OCI-LY3 (cell line): Measurements from ENCODE around the gene SYNPO.
A peak's percentile ranks its signal among the peaks of the same experiment; 100 is the strongest.

Experiments
- H2AFZ ChIP-seq: fragments of 200-600, 300-600 bp; shearing (Covaris generic); 2 replicates; pipeline ENCODE4 v1.6.0; 2014; ENCODE audit warnings: antibody characterized with exemption, low read depth, low read length
- H3K27ac ChIP-seq: fragments of 200-600, 300-600 bp; sonication (generic); 2 replicates; pipeline ENCODE4 v1.5.1; 2014; ENCODE audit warnings: mild to moderate bottlenecking, low read length, moderate library complexity, mixed read lengths
- H3K27me3 ChIP-seq: fragments of 200-600, 300-600 bp; sonication (generic); 2 replicates; pipeline ENCODE4 v1.6.1; 2014; ENCODE audit warnings: low read depth, low read length, mixed read lengths
- H3K36me3 ChIP-seq: fragments of 200-600, 300-600 bp; sonication (generic); replicated peaks from 2 replicates; pipeline ENCODE3; 2014; ENCODE audit warnings: low read depth, low read length, mixed read lengths
- H3K4me1 ChIP-seq: fragments of 300-600, 200-600 bp; sonication (generic); 2 replicates; pipeline ENCODE4 v1.6.1; 2014; ENCODE audit warnings: low read length, mixed read lengths
- H3K4me2 ChIP-seq: fragments of 200-600, 300-600 bp; sonication (generic); 2 replicates; pipeline ENCODE4 v1.6.1; 2014; ENCODE audit warnings: low read length, mixed read lengths
- H3K4me3 ChIP-seq: fragments of 300-600, 200-600 bp; sonication (generic); 2 replicates; pipeline ENCODE4 v1.5.1; 2014; ENCODE audit warnings: antibody characterized with exemption, mild to moderate bottlenecking, low read length, moderate library complexity
- H3K79me2 ChIP-seq: fragments of 300-600, 200-600 bp; shearing (Covaris generic); 2 replicates; pipeline ENCODE4 v1.6.1; 2014; ENCODE audit warnings: mild to moderate bottlenecking, low read length, mixed read lengths
- H3K9ac ChIP-seq: fragments of 300-600, 200-600 bp; shearing (Covaris generic); 2 replicates; pipeline ENCODE4 v1.6.0; 2014; ENCODE audit warnings: mild to moderate bottlenecking, low read length, moderate library complexity
- H3K9me3 ChIP-seq: fragments of 200-600, 300-600 bp; shearing (Covaris generic); 2 replicates; pipeline ENCODE4 v1.6.1; 2014; ENCODE audit warnings: low read length, mixed read lengths; ENCODE audit not compliant: insufficient read depth
- H4K20me1 ChIP-seq: fragments of 200-600, 300-600 bp; sonication (generic); 2 replicates; pipeline ENCODE4 v1.6.1; 2016; ENCODE audit warnings: low read length, mixed read lengths; ENCODE audit not compliant: insufficient read depth
- CTCF ChIP-seq: fragments of 200-600, 300-600 bp; sonication (generic); IDR thresholded peaks from 2 replicates; pipeline ENCODE4 v1.5.1; 2014; ENCODE audit warnings: antibody characterized with exemption, low read length, low read depth
- EZH2phosphoT487 ChIP-seq: fragments of 200-600 bp; shearing (Covaris generic); IDR thresholded peaks from 2 replicates; pipeline ENCODE4 v1.6.1; 2018; ENCODE audit warnings: antibody characterized with exemption, mixed run types, low read depth

SYNPO gene

GRCh38 chr5:150623152-150623877 lies 17.1 kb upstream of the SYNPO start:
- peak overlapping the region; percentile 77 for H3K4me3 ChIP-seq
- peaks cover 29% of the 10 kb centered on the region for H3K79me2 ChIP-seq
- H3K4me1 ChIP-seq = peaks cover 42% of the 10 kb centered on the region
- H3K36me3 ChIP-seq = peaks cover 6% of the 10 kb centered on the region
- H3K27ac ChIP-seq = peak overlapping the region; percentile 58; the same call in 1 of the 2 replicates
- no peak overlapping the region for H2AFZ ChIP-seq
- no peaks in the 10 kb centered on the region for H4K20me1 ChIP-seq
- H3K9me3 ChIP-seq = no peaks in the 10 kb centered on the region
- H3K27me3 ChIP-seq = no peaks in the 10 kb centered on the region
- peak overlapping the region; percentile 60; the same call in 1 of the 2 replicates for H3K9ac ChIP-seq
- H3K4me2 ChIP-seq = peak overlapping the region; percentile 97
- TF ChIP-seq EZH2phosphoT487 (no peak), CTCF (no peak)

GRCh38 chr5:150623878-150624216 lies 16.6 kb upstream of the SYNPO start:
- Histone ChIP-seq H2AFZ (peak overlapping the region; percentile 36; the same call in 1 of the 2 replicates), H3K9ac (peak overlapping the region; percentile 60; the same call in 1 of the 2 replicates), H3K9me3 (no peaks in the 10 kb centered on the region), H3K36me3 (peaks cover 6% of the 10 kb centered on the region), H3K4me2 (peak overlapping the region; percentile 97), H4K20me1 (no peaks in the 10 kb centered on the region), H3K4me3 (peak overlapping the region; percentile 77), H3K27me3 (no peaks in the 10 kb centered on the region), H3K79me2 (peaks cover 29% of the 10 kb centered on the region), H3K4me1 (peaks cover 42% of the 10 kb centered on the region), H3K27ac (peak overlapping the region; percentile 58)
- TF ChIP-seq EZH2phosphoT487 (no peak), CTCF (no peak)

- H3K36me3 ChIP-seq = peaks cover 6% of the 10 kb centered on the region
- no peaks in the 10 kb centered on the region for H3K27me3 ChIP-seq
- peaks cover 29% of the 10 kb centered on the region for H3K79me2 ChIP-seq
- H3K9me3 ChIP-seq = no peaks in the 10 kb centered on the region
- no peaks in the 10 kb centered on the region for H4K20me1 ChIP-seq
- peak overlapping the region; percentile 36; the same call in 1 of the 2 replicates for H2AFZ ChIP-seq
- TF ChIP-seq EZH2phosphoT487 (no peak), CTCF (no peak)
- peak overlapping the region; percentile 93 for H3K4me3 ChIP-seq
- peak overlapping the region; percentile 60 for H3K27ac ChIP-seq
- peaks cover 42% of the 10 kb centered on the region for H3K4me1 ChIP-seq
- peak overlapping the region; percentile 81 for H3K9ac ChIP-seq
- peak overlapping the region; percentile 97 for H3K4me2 ChIP-seq
These were observed 15.9 kb upstream of the SYNPO start for GRCh38 chr5:150624334-150625163.

- H3K27ac ChIP-seq = peak overlapping the region; percentile 60
- peaks cover 6% of the 10 kb centered on the region for H3K36me3 ChIP-seq
- no peaks in the 10 kb centered on the region for H3K27me3 ChIP-seq
- H3K9me3 ChIP-seq = no peaks in the 10 kb centered on the region
- H2AFZ ChIP-seq = no peak overlapping the region
- H3K4me2 ChIP-seq = peak overlapping the region; percentile 81
- H3K79me2 ChIP-seq = peaks cover 29% of the 10 kb centered on the region
- no peak for TF ChIP-seq CTCF
- no peak for TF ChIP-seq EZH2phosphoT487
- H3K9ac ChIP-seq = peak overlapping the region; percentile 81
- peaks cover 42% of the 10 kb centered on the region for H3K4me1 ChIP-seq
- H4K20me1 ChIP-seq = no peaks in the 10 kb centered on the region
- H3K4me3 ChIP-seq = peak overlapping the region; percentile 93
These were observed 15.3 kb upstream of the SYNPO start for GRCh38 chr5:150625164-150625535.
